Stomach (tissue), 4 donors: ENCODE data around the gene GGTA1.

Experiments
- EP300 ChIP-seq: sonication (generic); formaldehyde crosslinking; IDR thresholded peaks from one replicate; pipeline ENCODE4 v1.6.1; 2017; ENCODE audit warnings: antibody characterized with exemption
- POLR2A ChIP-seq, 4 donors: fragments of 450-650 bp; IDR thresholded peaks; one replicate each; pipeline ENCODE4 v1.6.1; 2016; ENCODE audit warnings: antibody characterized with exemption in 4 of 4, control low read depth in 2 of 4, mild to moderate bottlenecking in 1 of 4, moderate library complexity in 1 of 4
- POLR2AphosphoS5 ChIP-seq, 3 donors: sonication (generic); formaldehyde crosslinking; IDR thresholded peaks; one replicate each; pipeline ENCODE4 v1.6.1; 2016; ENCODE audit warnings: antibody characterized with exemption in 3 of 3
- TF ChIP-seq, protein P1 (sequence below), 7 experiments: fragments of 450-650 bp in 4 of 7; fragments of 200-600 bp in 3 of 7; sonication (generic) in 3 of 7; IDR thresholded peaks; one replicate each; pipeline ENCODE4 v1.5.1; 2016 to 2019; ENCODE audit warnings: antibody characterized with exemption in 7 of 7, control low read depth in 2 of 7, mild to moderate bottlenecking in 1 of 7

DNA sequence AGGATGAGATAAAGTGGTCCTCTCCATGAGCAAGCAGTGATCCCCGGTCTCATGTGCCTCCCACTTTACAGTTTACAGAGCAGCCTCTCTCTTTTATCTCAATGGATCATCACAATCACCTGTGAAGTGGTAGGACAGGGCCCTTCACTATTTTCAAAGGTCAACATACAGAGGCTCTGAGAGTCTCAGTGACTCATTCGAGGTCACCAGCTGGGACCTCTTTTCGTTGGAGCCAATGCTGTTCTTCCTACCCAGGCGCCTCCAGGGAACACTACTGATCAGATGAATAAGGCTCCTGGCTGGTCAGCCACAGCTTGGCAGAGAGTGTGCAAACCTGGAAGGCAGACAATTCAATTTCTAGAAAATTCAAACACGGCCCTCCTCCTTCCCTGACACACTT is 16.6 kb downstream of the GGTA1 start:
- no peak for TF ChIP-seq POLR2AphosphoS5 (IDR thresholded peaks at IDR 0.05)
- TF ChIP-seq, protein P1, sequence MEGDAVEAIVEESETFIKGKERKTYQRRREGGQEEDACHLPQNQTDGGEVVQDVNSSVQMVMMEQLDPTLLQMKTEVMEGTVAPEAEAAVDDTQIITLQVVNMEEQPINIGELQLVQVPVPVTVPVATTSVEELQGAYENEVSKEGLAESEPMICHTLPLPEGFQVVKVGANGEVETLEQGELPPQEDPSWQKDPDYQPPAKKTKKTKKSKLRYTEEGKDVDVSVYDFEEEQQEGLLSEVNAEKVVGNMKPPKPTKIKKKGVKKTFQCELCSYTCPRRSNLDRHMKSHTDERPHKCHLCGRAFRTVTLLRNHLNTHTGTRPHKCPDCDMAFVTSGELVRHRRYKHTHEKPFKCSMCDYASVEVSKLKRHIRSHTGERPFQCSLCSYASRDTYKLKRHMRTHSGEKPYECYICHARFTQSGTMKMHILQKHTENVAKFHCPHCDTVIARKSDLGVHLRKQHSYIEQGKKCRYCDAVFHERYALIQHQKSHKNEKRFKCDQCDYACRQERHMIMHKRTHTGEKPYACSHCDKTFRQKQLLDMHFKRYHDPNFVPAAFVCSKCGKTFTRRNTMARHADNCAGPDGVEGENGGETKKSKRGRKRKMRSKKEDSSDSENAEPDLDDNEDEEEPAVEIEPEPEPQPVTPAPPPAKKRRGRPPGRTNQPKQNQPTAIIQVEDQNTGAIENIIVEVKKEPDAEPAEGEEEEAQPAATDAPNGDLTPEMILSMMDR (IDR thresholded peaks at IDR 0.05): no peak
- no peak for TF ChIP-seq POLR2A (IDR thresholded peaks at IDR 0.05)
- no peak for TF ChIP-seq EP300
